ENCODE results near the gene ZC3H18. TPM values are rescaled to one million over a fixed set of nuclear protein-coding genes. Genes with fewer than 3 reads are reported as not detected.

ZC3H18 gene
- total and polyA plus RNA-seq, 7 donors: 9.6 to 37.7 (median 16.1) TPM

GRCh38 chr16:88578446-88579313 is 8.5 kb downstream of the ZC3H18 start:
- TF ChIP-seq POLR2AphosphoS5 (IDR thresholded peaks at IDR 0.05): no peak
- no peak for TF ChIP-seq CTCF (IDR thresholded peaks at IDR 0.05)
- TF ChIP-seq EP300 (IDR thresholded peaks at IDR 0.05): no peak
- TF ChIP-seq POLR2A (IDR thresholded peaks at IDR 0.05): no peak
- no peaks in the 10 kb centered on the region for H3K4me1 ChIP-seq
- no peak overlapping the region for H3K4me3 ChIP-seq
- no peaks in the 10 kb centered on the region for H3K27me3 ChIP-seq
- no peak overlapping the region for H3K27ac ChIP-seq
- peaks cover 7 to 62% (median 21%) of the 10 kb centered on the region in 4 donors for H3K36me3 ChIP-seq
- intact Hi-C loops (cut with DNase I): loop anchor here (10.0 kb wide), 1 partner anchor 814 kb away; the partner anchor contains the start of gene KLHDC4
- no peaks in the 10 kb centered on the region for H3K9me3 ChIP-seq
- DNase-seq: no peak
- 93% methylated on average over 26 of the region's 26 CpGs for WGBS, 2 donors

- H3K27me3 ChIP-seq: no peaks in the 10 kb centered on the region
- no peak overlapping the region for H3K27ac ChIP-seq
- H3K4me3 ChIP-seq: no peak overlapping the region
- WGBS, 2 donors: 95% methylated on average over 16 of the region's 16 CpGs
- DNase-seq: no peak
- H3K4me1 ChIP-seq: no peaks in the 10 kb centered on the region
- H3K9me3 ChIP-seq: no peaks in the 10 kb centered on the region
- TF ChIP-seq EP300 (IDR thresholded peaks at IDR 0.05) (no peak), CTCF (IDR thresholded peaks at IDR 0.05) (no peak), POLR2A (IDR thresholded peaks at IDR 0.05) (no peak), POLR2AphosphoS5 (IDR thresholded peaks at IDR 0.05) (no peak)
- intact Hi-C loops (cut with DNase I): no loop called here
- peaks cover 7 to 62% (median 21%) of the 10 kb centered on the region in 4 donors for H3K36me3 ChIP-seq
Measured at GRCh38 chr16:88580371-88580770, 10.2 kb downstream of the ZC3H18 start.

GRCh38 chr16:88581033-88581432 is 10.8 kb downstream of the ZC3H18 start:
- no peak overlapping the region for H3K27ac ChIP-seq
- no peak for TF ChIP-seq POLR2AphosphoS5 (IDR thresholded peaks at IDR 0.05)
- no peaks in the 10 kb centered on the region for H3K27me3 ChIP-seq
- H3K36me3 ChIP-seq: peaks cover 7 to 63% (median 21%) of the 10 kb centered on the region in 4 donors
- 90 to 91% methylated on average over 4 of the region's 4 CpGs for WGBS, 2 donors
- no peaks in the 10 kb centered on the region for H3K4me1 ChIP-seq
- no peak overlapping the region for H3K4me3 ChIP-seq
- intact Hi-C loops (cut with DNase I): no loop called here
- H3K9me3 ChIP-seq: no peaks in the 10 kb centered on the region
- no peak for DNase-seq

- Histone ChIP-seq H3K4me1 (no peaks in the 10 kb centered on the region), H3K27me3 (no peaks in the 10 kb centered on the region), H3K9me3 (no peaks in the 10 kb centered on the region), H3K36me3 (peaks cover 4 to 65% (median 19%) of the 10 kb centered on the region in 4 donors), H3K27ac (no peak overlapping the region), H3K4me3 (no peak overlapping the region)
- TF ChIP-seq CTCF (IDR thresholded peaks at IDR 0.05) (no peak), EP300 (IDR thresholded peaks at IDR 0.05) (no peak), POLR2AphosphoS5 (IDR thresholded peaks at IDR 0.05) (no peak), POLR2A (IDR thresholded peaks at IDR 0.05) (no peak)
- WGBS, 2 donors: 90 to 93% methylated on average over 14 of the region's 14 CpGs
- intact Hi-C loops (cut with DNase I): no loop called here
- no peak for DNase-seq
Measured at GRCh38 chr16:88582912-88583575, 12.8 kb downstream of the ZC3H18 start.

GRCh38 chr16:88584676-88585075 is 14.5 kb downstream of the ZC3H18 start:
- 78 to 82% methylated on average over 6 of the region's 6 CpGs for WGBS, 2 donors
- intact Hi-C loops (cut with DNase I): no loop called here

More at GRCh38 chr16:88584676-88585075, 14.5 kb downstream of the ZC3H18 start:
- Histone ChIP-seq H3K9me3 (no peaks in the 10 kb centered on the region), H3K4me3 (no peak overlapping the region), H3K4me1 (no peaks in the 10 kb centered on the region), H3K36me3 (peaks cover 4 to 65% (median 33%) of the 10 kb centered on the region in 4 donors), H3K27me3 (no peaks in the 10 kb centered on the region), H3K27ac (no peak overlapping the region)
- no peak for DNase-seq
- TF ChIP-seq POLR2AphosphoS5 (IDR thresholded peaks at IDR 0.05) (no peak), CTCF (IDR thresholded peaks at IDR 0.05) (no peak), EP300 (IDR thresholded peaks at IDR 0.05) (no peak), POLR2A (IDR thresholded peaks at IDR 0.05) (no peak)
